Keratinocyte (primary cell): ENCODE data around the gene MTUS2. TPM values are rescaled to one million over a fixed set of nuclear protein-coding genes. Genes with fewer than 3 reads are reported as not detected.

Experiments used
- DNase-seq: peaks from one replicate; pipeline ENCODE4 v3.0.0-alpha.2; 2011; ENCODE audit warnings: low read depth, missing footprints, low spot score
- FAIRE-seq: peaks from 2 replicates; lab custom pipeline; 2011; peaks lifted over from hg19 to GRCh38; lab: Jason Lieb, UNC
- H2AFZ ChIP-seq: 2 replicates; pipeline ENCODE4 v1.6.0; 2012; ENCODE audit warnings: low read length, control low read depth, inconsistent platforms; ENCODE audit not compliant: control insufficient read depth
- H3K27ac ChIP-seq: 2 replicates; pipeline ENCODE4 v1.5.1; 2011; ENCODE audit warnings: low read length; ENCODE audit not compliant: control insufficient read depth, insufficient read depth
- H3K27me3 ChIP-seq: 3 replicates; pipeline ENCODE4 v1.6.0; 2011; ENCODE audit warnings: low read length; ENCODE audit not compliant: control insufficient read depth, insufficient read depth; ENCODE audit errors: extremely low read depth
- H3K36me3 ChIP-seq, 2 experiments: 2 replicates in 1 of 2; 3 replicates in 1 of 2; pipeline ENCODE4 v1.5.1; 2011; ENCODE audit warnings: low read length in 2 of 2, mild to moderate bottlenecking in 1 of 2; ENCODE audit not compliant: control insufficient read depth in 2 of 2, insufficient read depth in 2 of 2; ENCODE audit errors: extremely low read depth in 1 of 2
- H3K4me1 ChIP-seq: 3 replicates; pipeline ENCODE4 v1.5.1; 2011; ENCODE audit warnings: low read length; ENCODE audit not compliant: control insufficient read depth, insufficient read depth; ENCODE audit errors: extremely low read depth
- H3K4me2 ChIP-seq: 3 replicates; pipeline ENCODE4 v1.6.0; 2011; ENCODE audit warnings: low read depth, low read length; ENCODE audit not compliant: control insufficient read depth, insufficient read depth; ENCODE audit errors: extremely low read depth
- H3K4me3 ChIP-seq, 3 experiments: fragments of 200-600 bp in 1 of 3; sonication (generic) in 1 of 3; 2 replicates in 2 of 3; 3 replicates in 1 of 3; pipeline ENCODE4 v1.5.1; 2011 to 2016; ENCODE audit warnings: low read length in 3 of 3, mild to moderate bottlenecking in 3 of 3, control low read depth in 2 of 3, inconsistent platforms in 1 of 3, low read depth in 1 of 3, mixed read lengths in 1 of 3, mixed run types in 1 of 3, moderate library complexity in 1 of 3; ENCODE audit not compliant: control insufficient read depth in 2 of 3, insufficient read depth in 2 of 3; ENCODE audit errors: extremely low read depth in 1 of 3
- H3K79me2 ChIP-seq: 2 replicates; pipeline ENCODE4 v1.6.0; 2012; ENCODE audit warnings: low read length; ENCODE audit not compliant: control insufficient read depth, insufficient read depth
- H3K9ac ChIP-seq: 3 replicates; pipeline ENCODE4 v1.6.0; 2011; ENCODE audit warnings: low read length; ENCODE audit not compliant: control insufficient read depth, insufficient read depth; ENCODE audit errors: extremely low read depth
- H3K9me1 ChIP-seq: 3 replicates; pipeline ENCODE4 v1.6.0; 2011; ENCODE audit warnings: low read length; ENCODE audit not compliant: control insufficient read depth, insufficient read depth; ENCODE audit errors: extremely low read depth
- H3K9me3 ChIP-seq: 2 replicates; pipeline ENCODE4 v1.5.1; 2012; ENCODE audit warnings: low read depth, low read length; ENCODE audit not compliant: control insufficient read depth
- H4K20me1 ChIP-seq: 3 replicates; pipeline ENCODE4 v1.6.0; 2011; ENCODE audit warnings: low read length; ENCODE audit not compliant: control insufficient read depth, insufficient read depth; ENCODE audit errors: extremely low read depth
- CTCF ChIP-seq, 3 experiments: IDR thresholded peaks in 1 of 3; conservative IDR thresholded peaks in 1 of 3; optimal IDR thresholded peaks in 1 of 3; 2 replicates in 2 of 3; 3 replicates in 1 of 3; pipeline versions ENCODE3 to v1.5.1; 2011; ENCODE audit warnings: low read length in 3 of 3, mild to moderate bottlenecking in 3 of 3, moderate library complexity in 2 of 3, control low read depth in 1 of 3, inconsistent platforms in 1 of 3; ENCODE audit not compliant: insufficient read depth in 2 of 3; ENCODE audit errors: extremely low read depth in 1 of 3
- EZH2 ChIP-seq: IDR thresholded peaks from one replicate; pipeline ENCODE4 v1.6.1; 2012; ENCODE audit warnings: inconsistent platforms, mild to moderate bottlenecking, low read length, moderate library complexity
- dilution Hi-C: fragments of 300-500 bp; cut with MboI; formaldehyde crosslinking; loops from one replicate; pipeline ENCODE4 v1.7.0; 2020; ENCODE audit warnings: low sequenced_read_pairs; ENCODE audit not compliant: extremely low pct_ligation_motif_present
- polyA plus RNA-seq, 5 experiments: library from polyadenylated mRNA; depleted of rRNA in 3 of 5; stranded (reverse) in 3 of 5; stranded (forward) in 1 of 5; unstranded in 1 of 5; fragments of >200 nt; gene quantifications; 1 replicate in 1 of 5; 2 replicates in 3 of 5; 3 replicates in 1 of 5; pipeline versions ENCODE4 v1.2.1 to v1.2.3, GENCODE V29; 2011 to 2012; ENCODE audit warnings: missing spikeins in 2 of 5, low read depth in 1 of 5, low replicate concordance in 1 of 5

The MTUS2 gene
- polyA plus RNA-seq, 1 donor (not counting 4 experiments of a cell fraction or from before 2014, with no cell fraction given), result 0.17 TPM

GRCh38 chr13:29514720-29515310 lies 694.7 kb downstream of the MTUS2 start:
- DNase-seq (no peak), FAIRE-seq (no peak)
- Histone ChIP-seq H3K4me3 (no peak overlapping the region), H2AFZ (no peak overlapping the region), H3K4me2 (no peak overlapping the region), H3K27ac (no peak overlapping the region), H3K27me3 (no peaks in the 10 kb centered on the region), H3K79me2 (peaks cover 5% of the 10 kb centered on the region), H3K36me3 (peaks cover 73 to 75% of the 10 kb centered on the region in 2 experiments), H3K9me3 (no peaks in the 10 kb centered on the region), H3K4me1 (no peaks in the 10 kb centered on the region), H3K9me1 (no peaks in the 10 kb centered on the region), H4K20me1 (peaks cover 5% of the 10 kb centered on the region), H3K9ac (no peak overlapping the region)
- TF ChIP-seq EZH2 (no peak), CTCF (optimal IDR thresholded peaks at IDR 0.05 in 1 of 3, IDR thresholded peaks at IDR 0.05 in 1 of 3, conservative IDR thresholded peaks at IDR 0.05 in 1 of 3; ENCODE audit: extremely low read depth in 1 of 3, insufficient read depth in 2 of 3, low read length in 3 of 3) (no peak)
- dilution Hi-C loops, result no loop called here

GRCh38 chr13:29515372-29515771 lies 695.2 kb downstream of the MTUS2 start:
- H3K9me1 ChIP-seq, result no peaks in the 10 kb centered on the region
- H4K20me1 ChIP-seq, result peaks cover 8% of the 10 kb centered on the region
- H3K27ac ChIP-seq, result no peak overlapping the region
- H2AFZ ChIP-seq, result no peak overlapping the region
- H3K4me3 ChIP-seq, result no peak overlapping the region
- H3K79me2 ChIP-seq, result peaks cover 10% of the 10 kb centered on the region
- no peak overlapping the region for H3K9ac ChIP-seq
- DNase-seq (no peak), FAIRE-seq (no peak)
- no peak for TF ChIP-seq EZH2
- TF ChIP-seq CTCF (optimal IDR thresholded peaks at IDR 0.05 in 1 of 3, IDR thresholded peaks at IDR 0.05 in 1 of 3, conservative IDR thresholded peaks at IDR 0.05 in 1 of 3; ENCODE audit: extremely low read depth in 1 of 3, insufficient read depth in 2 of 3, low read length in 3 of 3), result no peak
- no peaks in the 10 kb centered on the region for H3K9me3 ChIP-seq
- no peaks in the 10 kb centered on the region for H3K4me1 ChIP-seq
- H3K4me2 ChIP-seq, result no peak overlapping the region
- dilution Hi-C loops, result no loop called here
- peaks cover 78 to 79% of the 10 kb centered on the region in 2 experiments for H3K36me3 ChIP-seq
- no peaks in the 10 kb centered on the region for H3K27me3 ChIP-seq
